IPS-NIHi7 (cell line): ENCODE measurements around the gene TMEM132C.

ENCODE experiments used
- DNase-seq: peaks from one replicate; pipeline ENCODE4 v3.0.0; 2012; ENCODE audit warnings: mixed read lengths; ENCODE audit errors: extremely low spot score

TMEM132C gene

GRCh38 chr12:128415036-128415560, 148.1 kb downstream of the TMEM132C start:
- no peak for DNase-seq

DNA sequence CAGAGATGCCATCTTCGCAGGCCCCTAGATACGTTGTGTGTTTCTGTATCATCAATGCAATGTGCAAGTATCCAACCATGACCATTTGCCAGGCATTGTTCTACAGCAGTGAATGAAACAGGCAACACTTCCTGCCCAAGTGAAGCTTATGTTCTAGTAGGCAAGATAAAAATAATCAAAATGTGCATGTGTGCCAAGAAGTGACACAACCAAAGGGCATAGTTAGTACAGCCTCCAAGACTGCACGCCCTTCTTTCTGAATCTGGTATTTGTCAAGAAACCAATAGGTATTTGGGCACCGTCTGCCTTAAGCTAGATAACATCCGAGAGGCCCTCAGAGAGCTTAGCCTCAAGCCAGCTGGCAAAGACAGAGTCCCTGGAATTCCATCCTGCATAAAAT, 152.0 kb downstream of the TMEM132C start:
- DNase-seq, result no peak

- DNase-seq, result no peak
Observed at GRCh38 chr12:128420163-128420562, 153.2 kb downstream of the TMEM132C start.

DNA sequence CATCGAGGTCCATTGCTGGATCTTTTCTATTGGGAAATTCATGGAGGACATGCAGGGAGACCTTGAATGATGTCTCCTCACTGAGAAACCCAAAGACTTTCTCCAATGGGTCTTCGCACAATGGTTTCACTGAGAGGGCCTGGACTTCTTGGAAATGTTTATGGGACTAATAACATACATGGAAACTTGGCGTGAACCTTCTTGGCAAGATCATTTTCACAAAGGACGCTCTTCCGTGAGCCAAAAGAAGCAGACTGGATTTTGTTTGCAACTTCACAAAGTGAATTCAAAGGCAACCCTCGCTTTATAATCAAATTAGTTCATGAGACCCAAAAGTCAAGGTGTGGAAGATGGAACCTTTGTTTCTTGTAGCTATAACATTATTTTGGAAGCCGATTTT, 154.4 kb downstream of the TMEM132C start:
- no peak for DNase-seq

- no peak for DNase-seq
Observed at GRCh38 chr12:128423205-128423604, 156.2 kb downstream of the TMEM132C start.

GRCh38 chr12:128424931-128425431, 158.0 kb downstream of the TMEM132C start:
- DNase-seq, result no peak

GRCh38 chr12:128425666-128426331, 158.8 kb downstream of the TMEM132C start:
- no peak for DNase-seq

DNA sequence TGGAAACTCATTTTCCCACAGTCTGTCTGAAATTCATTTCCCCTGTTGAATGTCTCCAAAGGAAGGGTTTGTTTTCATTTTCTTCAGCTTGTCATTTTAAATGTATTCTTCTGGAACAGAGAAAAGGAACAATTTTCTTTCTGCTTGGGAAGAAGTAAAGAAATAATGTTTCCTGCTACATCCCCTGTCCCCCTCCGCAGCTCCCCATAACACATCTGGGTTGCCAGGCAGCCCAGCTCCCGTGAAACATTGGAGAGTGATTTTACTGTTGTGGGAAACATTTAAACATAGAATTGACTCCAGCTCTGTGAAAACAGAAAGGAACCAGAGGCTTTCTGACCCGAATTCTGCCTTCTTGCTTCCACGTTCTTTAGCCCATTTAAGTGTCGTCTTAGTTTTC, 159.5 kb downstream of the TMEM132C start:
- DNase-seq, result no peak

DNA sequence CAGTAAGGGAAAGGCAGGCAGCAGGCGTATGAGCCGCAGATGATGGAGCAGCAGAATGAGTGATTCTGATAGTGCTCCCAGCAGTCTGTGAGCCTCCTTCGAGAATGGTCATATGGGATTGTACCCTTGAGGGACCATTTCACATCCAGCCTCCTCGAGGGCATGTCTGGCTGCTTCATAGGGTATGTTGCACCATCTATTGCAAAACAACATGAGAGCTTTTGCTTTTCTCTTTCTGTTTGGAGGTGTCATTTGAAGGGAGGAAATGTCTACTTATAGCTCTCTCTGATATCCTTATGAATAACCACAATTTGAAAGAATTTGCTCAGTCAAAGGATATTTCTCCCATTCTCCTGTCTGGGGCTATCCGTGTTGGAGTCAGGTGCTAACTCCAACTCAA, 172.8 kb downstream of the TMEM132C start:
- no peak for DNase-seq

- DNase-seq, result no peak
Observed at GRCh38 chr12:128442096-128442495, 175.1 kb downstream of the TMEM132C start.

- DNase-seq, result no peak
Observed at GRCh38 chr12:128444598-128444997, 177.6 kb downstream of the TMEM132C start.

- no peak for DNase-seq
Observed at GRCh38 chr12:128445415-128446127, 178.6 kb downstream of the TMEM132C start.

DNA sequence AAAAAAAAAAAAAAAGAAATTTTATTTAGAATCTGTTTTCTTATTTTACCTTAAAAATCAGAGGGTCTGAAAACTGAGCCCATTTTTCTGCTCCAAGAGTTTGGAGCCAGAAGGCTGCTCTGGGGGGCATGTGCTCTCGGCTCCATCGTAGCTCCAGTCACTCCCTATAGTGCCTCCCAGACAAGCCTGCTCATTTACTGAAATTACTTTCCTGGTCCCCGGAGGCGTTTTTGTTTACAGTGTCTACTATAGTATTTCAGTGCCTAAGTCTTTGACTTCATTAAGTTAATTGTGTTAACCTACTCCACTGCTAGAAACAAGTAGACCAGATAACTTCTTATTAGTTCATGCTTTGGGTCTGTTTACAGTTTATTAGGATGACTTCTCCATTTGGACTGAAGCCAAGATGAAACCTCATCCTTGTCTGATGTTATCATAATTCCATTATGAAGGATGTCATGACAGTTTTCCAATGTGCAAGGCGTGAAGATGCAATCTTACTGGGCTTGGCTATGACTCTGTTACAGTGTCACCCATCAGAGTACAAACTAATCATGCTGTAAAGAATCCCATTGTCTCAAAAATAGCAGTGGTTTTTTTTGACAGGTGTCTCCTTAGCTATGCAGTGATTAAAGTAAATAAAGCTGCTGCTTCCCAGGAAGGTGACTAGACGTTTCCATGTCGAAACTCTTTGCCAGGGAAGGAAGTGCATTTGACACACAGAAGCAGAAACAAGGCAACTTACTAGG, 182.3 kb downstream of the TMEM132C start:
- DNase-seq, result no peak

DNA sequence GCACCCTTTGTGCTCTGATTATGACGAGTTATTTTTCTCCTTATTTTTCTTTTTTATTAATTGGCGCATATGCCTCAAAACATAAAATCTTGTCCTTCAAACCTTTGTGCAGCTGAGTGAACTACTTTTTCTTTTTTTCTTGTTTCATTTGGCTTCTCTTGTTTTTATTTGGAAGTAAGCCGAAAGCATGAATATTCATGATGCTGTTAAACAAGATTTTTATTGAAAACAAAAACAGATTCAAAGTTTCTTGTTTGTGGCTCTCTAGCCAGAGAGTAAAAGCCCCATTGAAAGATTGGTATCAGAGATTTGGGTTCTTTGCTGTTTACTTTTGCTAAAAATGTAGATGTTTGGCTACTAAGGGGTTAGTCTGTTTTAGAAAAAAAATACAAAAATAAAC, 183.8 kb downstream of the TMEM132C start:
- DNase-seq, result no peak

GRCh38 chr12:128455851-128456250, 188.9 kb downstream of the TMEM132C start:
- no peak for DNase-seq

DNA sequence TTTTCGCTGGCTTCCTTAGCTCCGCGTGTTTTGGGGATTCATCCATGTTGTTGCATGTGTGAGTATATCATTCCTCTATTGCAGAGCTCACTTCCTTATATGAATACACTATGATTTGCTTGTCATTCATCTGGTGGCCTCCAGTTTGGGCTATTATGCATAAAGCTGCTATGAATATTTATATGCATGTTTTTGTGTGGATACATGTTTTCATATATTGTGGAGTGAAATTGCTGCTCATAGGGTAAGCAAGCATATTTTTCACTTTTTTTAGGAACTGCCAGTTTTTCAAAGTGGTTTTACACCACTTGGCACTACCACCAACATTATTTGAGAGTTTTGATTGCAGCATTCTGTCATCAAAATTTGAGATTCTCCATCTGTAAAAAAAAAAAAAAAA, 190.0 kb downstream of the TMEM132C start:
- no peak for DNase-seq

- DNase-seq, result no peak
Observed at GRCh38 chr12:128458301-128458974, 191.5 kb downstream of the TMEM132C start.

DNA sequence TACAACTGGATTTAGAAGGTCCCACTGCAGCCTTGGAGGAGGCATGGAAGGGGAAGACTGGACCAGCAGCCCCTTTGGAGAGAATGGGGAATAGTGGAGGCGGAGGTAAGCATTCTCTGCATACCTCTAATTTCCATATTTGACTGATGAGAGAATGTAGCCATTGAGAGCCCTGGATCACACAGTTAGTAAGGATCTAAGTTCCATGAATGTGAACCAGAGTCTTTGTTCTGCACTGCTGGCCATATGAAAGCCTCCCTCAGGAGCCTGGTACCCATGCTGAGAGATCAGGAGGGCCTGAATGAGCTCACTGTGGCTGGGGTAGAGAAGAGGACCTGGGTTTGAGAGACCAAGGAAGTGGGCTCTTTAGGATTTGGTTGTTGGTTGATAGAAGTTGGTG, 192.1 kb downstream of the TMEM132C start:
- DNase-seq, result peak; percentile 20

DNA sequence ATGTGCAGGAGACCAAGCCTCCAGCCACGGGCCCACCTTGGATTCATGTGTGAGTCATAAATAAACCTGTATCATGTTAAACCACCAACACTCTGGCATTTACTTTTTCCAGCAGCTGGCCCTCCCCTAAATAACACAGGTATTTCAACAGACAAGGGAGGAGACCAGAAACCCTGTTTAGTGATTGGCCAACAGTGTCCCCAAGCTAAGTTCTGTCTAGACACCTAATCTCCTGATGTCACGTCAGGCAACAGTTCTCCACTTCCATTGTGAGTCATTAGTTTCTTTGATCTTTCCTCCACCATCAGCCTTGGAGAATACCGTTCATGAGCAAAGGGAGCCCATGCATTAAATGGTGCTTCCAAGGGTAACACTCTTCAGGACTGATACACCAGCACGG, 196.9 kb downstream of the TMEM132C start:
- DNase-seq, result no peak

GRCh38 chr12:128467882-128468281, 200.9 kb downstream of the TMEM132C start:
- DNase-seq, result no peak

GRCh38 chr12:128468926-128469325, 202.0 kb downstream of the TMEM132C start:
- no peak for DNase-seq

DNA sequence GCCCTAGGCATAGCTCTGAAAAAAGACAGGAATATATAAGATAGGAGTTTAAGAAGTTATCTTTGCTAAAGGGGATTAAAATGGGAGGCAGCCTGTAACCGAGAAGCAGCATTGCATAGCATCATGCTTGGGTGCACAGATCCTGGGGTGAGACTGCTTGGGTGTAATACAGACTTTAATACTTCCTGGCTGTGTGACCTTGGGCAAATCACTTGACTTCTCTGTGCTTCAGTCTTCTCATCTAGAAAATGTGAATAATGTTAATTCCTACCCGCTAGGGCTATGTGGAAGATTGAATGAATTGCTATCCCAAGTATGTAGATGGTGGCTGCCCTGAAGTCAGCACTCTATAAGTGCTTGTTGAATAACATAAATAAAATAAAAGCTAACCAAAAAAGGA, 204.5 kb downstream of the TMEM132C start:
- no peak for DNase-seq
